ENCODE results near the gene POLH.
"Not testable (repeated sequence)": the region's sequence is repeated elsewhere in the genome, so short reads cannot be mapped to it uniquely, and the experiment has no call there.

The POLH gene

DNA sequence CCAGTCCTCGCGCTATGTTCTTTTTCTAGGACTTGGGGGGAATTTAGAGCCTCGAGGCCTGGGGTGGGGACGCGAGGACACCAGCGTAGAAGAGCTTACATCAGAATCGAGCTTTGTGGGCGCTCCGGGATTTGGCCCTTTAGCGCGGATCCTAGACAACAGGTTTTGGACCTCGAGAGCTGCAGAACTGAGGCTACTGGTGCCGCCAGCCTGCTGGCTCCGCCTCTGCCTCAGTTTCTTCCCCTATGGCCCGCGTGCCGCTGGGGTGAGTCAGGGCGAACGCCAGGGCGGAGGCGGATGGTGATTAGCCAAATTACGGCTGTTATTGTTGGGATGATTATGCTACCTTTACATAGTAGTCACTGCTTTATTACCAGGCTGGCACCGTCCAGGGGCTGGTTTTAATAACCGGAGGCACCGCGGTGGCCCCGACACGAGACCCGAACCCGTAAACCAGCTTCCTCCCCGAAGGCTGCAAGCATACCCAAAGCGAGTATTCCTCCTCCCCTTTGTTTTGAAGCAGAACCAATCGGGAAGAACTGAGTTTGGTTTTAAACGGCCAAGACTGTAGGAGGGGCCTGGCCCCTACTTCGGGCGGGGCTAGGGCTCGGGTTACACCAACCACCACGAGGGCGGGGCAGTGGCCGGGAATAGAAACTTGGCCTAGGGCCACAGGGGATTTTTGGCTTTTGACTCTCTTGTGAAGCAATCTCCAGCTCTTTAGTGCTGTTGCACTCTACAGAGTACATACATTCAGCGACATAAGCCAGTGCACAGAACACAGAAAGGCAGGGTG lies 53.7 kb downstream of the POLH start:
- H3K4me3 ChIP-seq (ENCODE audit: low read depth, low read length), result peak overlapping the region; percentile 97
- peak; percentile 99 for DNase-seq (ENCODE audit: low read depth, low spot score)
- TF ChIP-seq, protein P1, sequence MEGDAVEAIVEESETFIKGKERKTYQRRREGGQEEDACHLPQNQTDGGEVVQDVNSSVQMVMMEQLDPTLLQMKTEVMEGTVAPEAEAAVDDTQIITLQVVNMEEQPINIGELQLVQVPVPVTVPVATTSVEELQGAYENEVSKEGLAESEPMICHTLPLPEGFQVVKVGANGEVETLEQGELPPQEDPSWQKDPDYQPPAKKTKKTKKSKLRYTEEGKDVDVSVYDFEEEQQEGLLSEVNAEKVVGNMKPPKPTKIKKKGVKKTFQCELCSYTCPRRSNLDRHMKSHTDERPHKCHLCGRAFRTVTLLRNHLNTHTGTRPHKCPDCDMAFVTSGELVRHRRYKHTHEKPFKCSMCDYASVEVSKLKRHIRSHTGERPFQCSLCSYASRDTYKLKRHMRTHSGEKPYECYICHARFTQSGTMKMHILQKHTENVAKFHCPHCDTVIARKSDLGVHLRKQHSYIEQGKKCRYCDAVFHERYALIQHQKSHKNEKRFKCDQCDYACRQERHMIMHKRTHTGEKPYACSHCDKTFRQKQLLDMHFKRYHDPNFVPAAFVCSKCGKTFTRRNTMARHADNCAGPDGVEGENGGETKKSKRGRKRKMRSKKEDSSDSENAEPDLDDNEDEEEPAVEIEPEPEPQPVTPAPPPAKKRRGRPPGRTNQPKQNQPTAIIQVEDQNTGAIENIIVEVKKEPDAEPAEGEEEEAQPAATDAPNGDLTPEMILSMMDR (IDR thresholded peaks at IDR 0.05; ENCODE audit: low read depth, low read length), result no peak
- in situ Hi-C loops (cut with HindIII; ENCODE audit: low sequenced_read_pairs), result no loop called here

DNA sequence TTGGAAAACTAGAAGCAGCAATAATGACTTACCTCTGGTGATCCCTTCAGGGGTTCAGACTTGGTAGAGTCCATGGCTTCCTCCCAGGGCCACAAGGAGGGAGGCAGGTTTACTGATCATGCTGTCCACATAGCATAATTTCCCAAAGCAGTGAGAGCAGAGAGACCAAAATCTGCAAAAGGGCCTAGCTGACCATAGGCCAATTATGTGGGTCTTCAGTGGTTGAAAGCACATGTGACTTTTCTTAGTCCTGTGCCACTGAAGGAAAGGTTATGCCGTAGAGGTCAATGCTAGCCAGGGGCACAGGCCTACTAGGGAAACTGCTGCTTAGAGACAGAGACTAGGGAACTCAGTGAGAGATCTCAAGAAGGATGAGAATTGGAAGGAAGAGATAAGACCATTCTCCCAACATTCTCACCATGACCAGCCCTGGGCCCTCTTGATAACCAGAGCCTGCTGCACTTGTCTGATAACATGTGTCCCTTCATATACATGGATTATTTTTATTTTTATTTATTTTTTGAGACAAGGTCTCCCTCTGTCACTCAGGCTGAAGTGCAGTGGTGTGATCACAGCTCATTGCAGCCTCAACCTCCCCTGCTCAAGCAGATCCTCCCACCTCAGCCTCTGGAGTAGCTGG lies 55.1 kb downstream of the POLH start:
- DNase-seq (ENCODE audit: low read depth, low spot score), result no peak
- H3K4me3 ChIP-seq (ENCODE audit: low read depth, low read length), result no peak overlapping the region
- in situ Hi-C loops (cut with HindIII; ENCODE audit: low sequenced_read_pairs), result no loop called here
- TF ChIP-seq, protein P1 (IDR thresholded peaks at IDR 0.05; ENCODE audit: low read depth, low read length), result no peak

DNA sequence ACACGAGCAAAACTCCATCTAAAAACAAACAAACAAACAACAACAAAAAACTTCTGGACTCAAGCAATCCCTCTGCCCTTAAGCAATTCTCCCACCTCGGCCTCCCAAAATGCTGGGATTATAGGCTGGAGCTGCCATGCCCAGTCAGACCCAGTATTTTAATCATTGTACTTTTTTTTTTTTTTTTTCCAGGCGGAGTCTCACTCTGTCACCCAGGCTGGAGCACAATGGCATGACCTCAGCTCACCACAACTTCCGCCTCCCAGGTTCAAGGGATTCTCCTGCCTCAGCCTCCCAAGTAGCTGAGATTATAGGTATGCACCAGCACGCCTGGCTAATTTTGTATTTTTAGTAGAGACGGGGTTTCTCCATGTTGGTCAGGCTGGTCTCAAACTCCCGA lies 57.0 kb downstream of the POLH start:
- in situ Hi-C loops (cut with HindIII; ENCODE audit: low sequenced_read_pairs); H3K4me3 ChIP-seq (ENCODE audit: low read depth, low read length); DNase-seq (ENCODE audit: low read depth, low spot score): not testable (repeated sequence)

DNA sequence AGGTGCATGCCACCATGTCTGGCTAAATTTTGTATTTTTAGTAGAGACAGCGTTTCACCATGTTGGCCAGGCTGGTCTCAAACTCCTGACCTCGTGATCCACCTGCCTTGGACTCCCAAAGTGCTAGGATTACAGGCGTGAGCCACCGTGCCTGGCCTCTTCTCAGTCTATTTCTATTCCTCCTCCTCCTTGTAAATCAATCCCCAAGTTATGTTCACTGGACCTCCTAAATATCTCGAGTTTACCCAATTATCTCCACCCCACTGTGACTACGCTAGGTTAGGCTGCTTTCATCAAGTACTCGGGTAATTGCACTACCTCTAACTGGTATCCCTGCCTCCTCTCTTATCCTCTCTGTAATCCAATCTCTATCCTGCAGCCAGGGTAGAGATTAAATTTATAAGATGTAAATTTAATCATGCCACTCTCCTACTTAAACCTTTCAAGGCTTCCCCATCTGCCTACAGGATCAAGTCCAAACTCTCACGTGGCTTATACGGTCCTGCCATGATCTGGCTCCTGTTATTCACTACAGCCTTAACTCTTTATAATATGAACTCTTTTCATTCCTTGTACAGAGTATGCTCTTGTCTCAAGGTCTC lies 58.8 kb downstream of the POLH start:
- no peak overlapping the region for H3K4me3 ChIP-seq (ENCODE audit: low read depth, low read length)
- in situ Hi-C loops (cut with HindIII; ENCODE audit: low sequenced_read_pairs), result no loop called here
- TF ChIP-seq, protein P1 (IDR thresholded peaks at IDR 0.05; ENCODE audit: low read depth, low read length), result no peak
- no peak for DNase-seq (ENCODE audit: low read depth, low spot score)

DNA sequence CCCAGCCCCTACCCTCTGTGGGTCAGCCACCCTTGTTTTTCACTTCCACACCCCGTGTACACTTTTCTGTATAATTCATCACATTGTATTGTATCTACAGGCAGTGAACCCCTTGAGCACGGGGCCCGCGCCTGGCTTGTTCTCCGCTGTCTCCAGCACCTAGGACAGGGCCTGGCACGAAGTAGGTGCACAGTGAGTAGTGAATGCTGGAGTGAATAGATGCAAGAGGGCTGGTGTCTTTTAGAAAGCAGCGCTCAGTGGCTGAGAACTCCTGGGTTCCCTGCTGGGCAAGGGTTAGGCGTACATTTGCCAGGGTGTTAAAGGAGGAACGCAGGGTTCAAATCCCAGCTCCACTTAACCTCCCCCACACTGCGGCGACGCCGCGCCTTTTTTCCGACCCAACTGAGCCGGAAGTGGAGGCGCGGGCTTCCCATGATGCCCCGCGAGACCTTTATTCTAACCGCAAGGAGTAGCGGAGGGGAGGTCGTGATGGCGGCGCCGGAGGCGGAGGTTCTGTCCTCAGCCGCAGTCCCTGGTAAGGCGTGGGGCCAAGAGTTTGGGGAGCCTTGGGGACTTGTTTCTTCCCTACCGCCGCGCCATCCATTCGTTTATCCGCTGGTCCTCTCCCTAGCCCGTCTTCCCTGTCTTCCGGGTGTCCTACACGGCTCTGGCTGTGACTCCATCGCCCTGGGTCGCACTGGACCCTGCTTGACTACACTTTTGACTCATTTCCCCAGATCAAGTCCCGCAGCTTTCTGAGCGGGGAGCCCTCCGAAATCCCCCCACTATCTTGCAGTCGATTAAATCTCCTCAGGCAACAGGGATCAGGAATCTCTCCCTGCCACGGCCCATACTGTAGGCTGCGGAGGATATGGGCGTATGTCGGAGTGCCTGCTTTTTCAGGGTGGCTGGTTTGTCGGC lies 59.7 kb downstream of the POLH start, which contains the start of gene MAD2L1BP:
MAD2L1BP (plus strand) TSS at position 454 of the 921 bp plus-strand sequence; CDS start at position 490, 36 bp downstream.
- in situ Hi-C loops (cut with HindIII; ENCODE audit: low sequenced_read_pairs), result no loop called here
- TF ChIP-seq, protein P1 (IDR thresholded peaks at IDR 0.05; ENCODE audit: low read depth, low read length), result no peak
- peak; percentile 72 for DNase-seq (ENCODE audit: low read depth, low spot score)
- H3K4me3 ChIP-seq (ENCODE audit: low read depth, low read length), result peak within 1 kb of the TSS; percentile 93

DNA sequence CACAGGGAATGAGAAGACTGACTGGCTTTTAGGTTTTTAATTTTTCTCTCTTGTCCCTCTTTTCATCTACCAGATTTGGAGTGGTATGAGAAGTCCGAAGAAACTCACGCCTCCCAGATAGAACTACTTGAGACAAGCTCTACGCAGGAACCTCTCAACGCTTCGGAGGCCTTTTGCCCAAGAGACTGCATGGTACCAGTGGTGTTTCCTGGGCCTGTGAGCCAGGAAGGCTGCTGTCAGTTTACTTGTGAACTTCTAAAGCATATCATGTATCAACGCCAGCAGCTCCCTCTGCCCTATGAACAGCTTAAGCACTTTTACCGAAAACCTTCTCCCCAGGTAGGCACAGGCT lies 60.3 kb downstream of the POLH start:
- peak overlapping the region; percentile 93 for H3K4me3 ChIP-seq (ENCODE audit: low read depth, low read length)
- in situ Hi-C loops (cut with HindIII; ENCODE audit: low sequenced_read_pairs), result no loop called here
- TF ChIP-seq, protein P1 (IDR thresholded peaks at IDR 0.05; ENCODE audit: low read depth, low read length), result no peak
- DNase-seq (ENCODE audit: low read depth, low spot score), result no peak
